KMS-11 (cell line): ENCODE results near the gene TTBK2.

Source experiments
- H2AFZ ChIP-seq: fragments of 200-600 bp; sonication (generic); 2 replicates; pipeline ENCODE4 v1.6.1; 2016; ENCODE audit warnings: antibody characterized with exemption, mixed run types, low read depth
- H3K27ac ChIP-seq: fragments of 200-600 bp; sonication (generic); 2 replicates; pipeline ENCODE4 v1.6.1; 2016; ENCODE audit warnings: mild to moderate bottlenecking, mixed run types
- H3K27me3 ChIP-seq: fragments of 200-600 bp; sonication (generic); 2 replicates; pipeline ENCODE4 v1.6.1; 2017; ENCODE audit warnings: mild to moderate bottlenecking, low read depth, mixed run types, moderate library complexity; ENCODE audit not compliant: insufficient read depth
- H3K36me3 ChIP-seq: fragments of 200-600 bp; sonication (generic); 2 replicates; pipeline ENCODE4 v1.6.1; 2017; ENCODE audit warnings: mild to moderate bottlenecking, mixed run types; ENCODE audit not compliant: insufficient read depth
- H3K4me1 ChIP-seq: fragments of 200-600 bp; sonication (generic); 2 replicates; pipeline ENCODE4 v1.6.1; 2016; ENCODE audit warnings: mild to moderate bottlenecking, low read depth, mixed run types; ENCODE audit not compliant: poor library complexity, severe bottlenecking
- H3K4me2 ChIP-seq: fragments of 200-600 bp; sonication (generic); 2 replicates; pipeline ENCODE4 v1.7.0; 2016; ENCODE audit warnings: mild to moderate bottlenecking, mixed run types
- H3K4me3 ChIP-seq: fragments of 200-600 bp; sonication (generic); IDR thresholded peaks from 2 replicates; pipeline ENCODE4 v1.6.1; 2017; ENCODE audit warnings: low read depth, low read length, mixed read lengths; ENCODE audit not compliant: insufficient read depth
- H3K79me2 ChIP-seq: fragments of 200-600 bp; sonication (generic); 2 replicates; pipeline ENCODE4 v1.6.1; 2016; ENCODE audit warnings: low read depth, mixed run types; ENCODE audit not compliant: insufficient read depth
- H3K9ac ChIP-seq: fragments of 200-600 bp; sonication (generic); 2 replicates; pipeline ENCODE4 v1.6.1; 2016; ENCODE audit warnings: mild to moderate bottlenecking, mixed run types
- H4K20me1 ChIP-seq: fragments of 200-600 bp; sonication (generic); 2 replicates; pipeline ENCODE4 v1.6.1; 2016; ENCODE audit warnings: mild to moderate bottlenecking, mixed run types; ENCODE audit not compliant: insufficient read depth
- CTCF ChIP-seq: fragments of 200-600 bp; sonication (generic); conservative IDR thresholded peaks from 2 replicates; pipeline ENCODE4 v1.6.1; 2017; ENCODE audit warnings: low read depth, mild to moderate bottlenecking, antibody characterized with exemption, low read length, moderate library complexity, mixed read lengths

Gene TTBK2

GRCh38 chr15:42932833-42933515 is 12.4 kb upstream of the TTBK2 start:
- H3K79me2 ChIP-seq = no peaks in the 10 kb centered on the region
- no peaks in the 10 kb centered on the region for H3K27me3 ChIP-seq
- H3K4me1 ChIP-seq = peaks cover 10% of the 10 kb centered on the region
- H3K27ac ChIP-seq = no peak overlapping the region
- no peak for TF ChIP-seq CTCF
- H3K9ac ChIP-seq = no peak overlapping the region
- H3K4me2 ChIP-seq = no peak overlapping the region
- H3K4me3 ChIP-seq = no peak overlapping the region
- no peak overlapping the region for H2AFZ ChIP-seq
- no peaks in the 10 kb centered on the region for H3K36me3 ChIP-seq
- H4K20me1 ChIP-seq = no peaks in the 10 kb centered on the region

- H4K20me1 ChIP-seq = no peaks in the 10 kb centered on the region
- no peaks in the 10 kb centered on the region for H3K36me3 ChIP-seq
- H3K27me3 ChIP-seq = no peaks in the 10 kb centered on the region
- TF ChIP-seq CTCF = no peak
- H3K79me2 ChIP-seq = no peaks in the 10 kb centered on the region
- H3K27ac ChIP-seq = no peak overlapping the region
- H2AFZ ChIP-seq = no peak overlapping the region
- no peak overlapping the region for H3K4me3 ChIP-seq
- peaks cover 10% of the 10 kb centered on the region for H3K4me1 ChIP-seq
- no peak overlapping the region for H3K9ac ChIP-seq
- H3K4me2 ChIP-seq = no peak overlapping the region
Measured at GRCh38 chr15:42931702-42932486, 11.3 kb upstream of the TTBK2 start.

GRCh38 chr15:42929306-42929848 is 8.8 kb upstream of the TTBK2 start:
- Histone ChIP-seq H4K20me1 (no peaks in the 10 kb centered on the region), H3K4me2 (no peak overlapping the region), H3K79me2 (no peaks in the 10 kb centered on the region), H2AFZ (no peak overlapping the region), H3K36me3 (no peaks in the 10 kb centered on the region), H3K4me3 (no peak overlapping the region), H3K9ac (no peak overlapping the region), H3K27ac (no peak overlapping the region), H3K4me1 (peaks cover 10% of the 10 kb centered on the region), H3K27me3 (no peaks in the 10 kb centered on the region)
- no peak for TF ChIP-seq CTCF

- peak overlapping the region; percentile 97 for H2AFZ ChIP-seq
- TF ChIP-seq CTCF = no peak
- H3K27ac ChIP-seq = no peak overlapping the region
- no peaks in the 10 kb centered on the region for H3K27me3 ChIP-seq
- H3K4me2 ChIP-seq = peak overlapping the region; percentile 71
- no peak overlapping the region; the same call in 1 of the 2 replicates for H3K9ac ChIP-seq
- peaks cover 20% of the 10 kb centered on the region for H3K79me2 ChIP-seq
- H3K4me3 ChIP-seq = no peak overlapping the region
- 0 out of 2 replicates have a peak, but pooled peaks cover 4% of the 10 kb centered on the region for H4K20me1 ChIP-seq
- peaks cover 32% of the 10 kb centered on the region for H3K4me1 ChIP-seq
- H3K36me3 ChIP-seq = no peaks in the 10 kb centered on the region
Measured at GRCh38 chr15:42921342-42921731, 759 bp upstream of the TTBK2 start.
